HG03175 (cell line): ENCODE results near the gene ACVR2A.

Source experiments
- ATAC-seq: cut with Tn5 transposase; IDR thresholded peaks from one replicate; pipeline ENCODE4 v1.9.1; 2021; ENCODE audit warnings: mild to moderate bottlenecking, moderate library complexity; ENCODE audit not compliant: unreplicated experiment

Gene ACVR2A

DNA sequence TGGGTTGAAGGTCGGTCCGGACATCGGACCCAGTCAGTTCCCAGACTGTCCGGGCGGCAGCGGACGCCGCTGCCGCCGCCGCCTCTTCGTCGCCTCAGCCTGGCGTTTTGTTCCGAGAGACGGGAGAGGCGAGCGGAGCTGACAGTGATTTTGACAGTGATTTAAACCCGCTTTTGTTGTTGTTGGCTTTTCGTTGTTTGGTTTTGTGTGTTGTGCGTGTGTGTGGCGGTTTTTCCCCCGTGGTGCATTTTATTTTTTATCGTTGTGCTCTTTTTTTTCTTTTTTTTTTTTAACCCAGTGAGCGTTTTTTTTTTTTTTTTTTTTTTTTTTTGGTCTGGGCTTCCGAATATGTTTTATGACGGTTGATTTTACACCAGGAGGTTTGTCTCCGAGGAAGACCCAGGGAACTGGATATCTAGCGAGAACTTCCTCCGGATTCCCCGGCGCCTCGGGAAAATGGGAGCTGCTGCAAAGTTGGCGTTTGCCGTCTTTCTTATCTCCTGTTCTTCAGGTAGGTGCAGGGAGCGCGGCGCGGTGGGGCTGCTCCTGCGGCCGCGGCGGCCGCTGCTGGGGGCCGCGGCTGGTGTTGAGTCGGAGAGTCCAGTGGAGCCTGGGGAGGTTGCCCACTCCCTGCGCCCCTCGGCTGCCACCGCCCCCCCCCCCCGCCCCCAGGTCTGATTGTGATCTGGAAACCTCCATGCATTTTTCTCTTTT, at the start of gene ACVR2A:
Gene ACVR2A, plus strand, starts transcription at position 333 of the 714 bp plus-strand sequence. Its CDS starts 124 bp downstream, at position 457.
- ATAC-seq: peak; percentile 31

DNA sequence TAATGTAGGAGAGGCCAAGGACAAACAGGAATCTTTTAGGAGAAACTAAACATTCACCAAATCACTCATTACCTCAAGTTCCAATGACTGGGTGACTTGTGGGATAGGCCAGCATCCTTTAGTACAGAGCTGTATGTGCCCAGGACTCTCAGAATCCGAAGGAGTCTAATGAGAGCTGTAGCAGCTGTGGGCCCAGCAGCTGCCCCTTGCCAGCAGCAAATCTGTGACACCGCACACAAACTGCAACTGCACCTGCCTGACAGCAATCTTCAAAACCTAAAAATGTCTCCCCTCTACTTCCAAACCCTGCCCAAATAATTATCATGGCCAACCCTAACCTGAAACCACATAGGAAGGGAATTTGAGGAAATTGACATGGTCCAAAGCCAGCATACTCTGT, 44.5 kb upstream of the ACVR2A start:
- ATAC-seq: no peak

DNA sequence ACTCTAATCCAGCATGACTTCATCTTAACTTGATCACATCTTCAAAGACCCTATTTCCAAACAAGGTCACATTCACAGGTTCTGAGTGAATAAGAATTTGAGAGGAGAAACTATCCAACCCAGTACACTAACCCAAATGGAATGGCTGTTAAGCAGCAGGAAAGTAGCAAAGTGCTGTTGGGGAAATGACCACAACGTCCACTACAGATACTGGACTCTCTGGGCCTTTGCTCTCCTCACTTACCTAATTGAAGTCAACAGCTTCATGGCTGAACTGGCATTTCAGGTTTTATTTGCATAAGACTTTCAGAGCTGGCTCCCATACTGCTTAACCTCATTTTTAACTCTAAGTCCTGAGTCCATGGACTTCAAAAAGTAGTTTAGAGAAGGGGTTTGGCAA, 38.0 kb upstream of the ACVR2A start:
- ATAC-seq: no peak

DNA sequence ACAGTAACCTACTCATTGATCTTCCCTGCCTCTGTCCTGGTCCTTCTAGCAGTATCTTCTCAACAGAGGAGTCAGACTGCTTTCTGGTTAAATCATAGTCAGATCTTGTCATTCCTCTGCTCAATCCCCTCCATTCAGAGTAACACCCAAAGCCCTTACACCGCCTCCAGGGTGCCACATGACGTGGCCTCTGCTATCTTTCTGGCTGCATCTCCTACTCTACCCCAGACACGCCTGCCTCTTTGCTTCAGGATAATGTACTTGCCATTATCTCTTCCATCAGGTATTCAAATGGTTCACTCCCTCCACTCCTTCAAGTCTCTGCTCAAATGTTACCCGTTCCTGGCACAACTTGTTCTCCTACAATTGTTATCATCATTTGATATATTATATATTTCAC, 36.3 kb upstream of the ACVR2A start:
- ATAC-seq: no peak

DNA sequence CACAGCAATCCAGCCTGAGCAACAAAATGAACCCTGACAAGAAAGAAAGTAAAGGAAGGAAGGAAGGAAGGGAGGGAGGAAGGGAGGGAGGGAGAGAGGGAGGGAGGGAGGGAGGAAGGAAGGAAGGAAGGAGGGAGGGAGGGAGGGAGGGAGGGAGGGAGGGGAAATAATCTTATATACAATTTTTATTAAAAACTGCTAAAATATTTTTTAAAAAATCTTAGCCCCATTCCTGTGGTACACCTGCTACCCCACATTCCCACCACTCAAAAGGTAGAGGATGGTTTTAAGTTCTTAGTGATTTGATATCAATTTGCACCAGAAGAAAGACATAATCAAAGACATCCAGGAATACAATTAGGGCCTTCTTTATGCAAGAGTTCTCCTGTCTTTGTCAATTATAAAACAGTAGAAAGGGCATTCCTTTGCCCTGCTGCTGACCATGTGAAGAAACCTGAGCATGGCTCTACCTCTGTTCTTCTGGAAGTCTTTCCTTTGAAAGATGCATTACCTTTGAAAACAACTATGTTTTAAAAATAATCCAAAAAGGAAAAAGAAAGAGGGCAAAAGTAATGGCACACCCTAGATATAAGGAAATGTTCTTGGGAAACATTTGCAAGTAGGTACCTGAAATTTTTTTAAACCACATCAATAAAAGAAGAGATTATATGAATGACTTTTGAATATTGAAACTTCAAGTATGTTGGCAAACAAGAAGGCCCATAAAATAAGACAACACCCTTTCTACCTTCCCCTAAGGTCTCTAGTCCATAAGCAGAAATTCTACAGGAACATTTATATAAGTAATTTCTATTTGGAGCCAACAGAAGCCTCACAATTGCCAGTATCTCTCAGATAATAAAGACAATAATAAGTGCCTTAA, 33.7 kb upstream of the ACVR2A start:
- no peak for ATAC-seq

DNA sequence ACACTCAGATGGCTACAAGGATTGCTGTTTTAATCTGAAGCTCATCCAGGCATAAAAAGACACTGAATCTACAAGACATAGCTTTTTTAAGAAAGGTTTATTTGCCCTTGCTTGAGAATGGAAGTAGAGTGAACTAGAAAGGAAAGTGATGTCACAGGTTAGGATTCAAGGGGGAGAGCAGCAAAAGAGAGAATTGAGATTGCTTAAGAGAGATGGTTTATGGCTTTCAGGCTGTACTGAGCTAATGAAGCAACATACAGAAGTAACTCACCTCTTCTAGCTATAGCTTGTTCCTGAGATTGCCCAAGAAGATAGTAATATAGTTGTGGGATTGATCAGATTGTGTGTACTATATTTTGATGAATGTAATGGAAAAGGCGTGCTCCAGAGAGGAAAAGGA, 26.1 kb upstream of the ACVR2A start:
- ATAC-seq: no peak

DNA sequence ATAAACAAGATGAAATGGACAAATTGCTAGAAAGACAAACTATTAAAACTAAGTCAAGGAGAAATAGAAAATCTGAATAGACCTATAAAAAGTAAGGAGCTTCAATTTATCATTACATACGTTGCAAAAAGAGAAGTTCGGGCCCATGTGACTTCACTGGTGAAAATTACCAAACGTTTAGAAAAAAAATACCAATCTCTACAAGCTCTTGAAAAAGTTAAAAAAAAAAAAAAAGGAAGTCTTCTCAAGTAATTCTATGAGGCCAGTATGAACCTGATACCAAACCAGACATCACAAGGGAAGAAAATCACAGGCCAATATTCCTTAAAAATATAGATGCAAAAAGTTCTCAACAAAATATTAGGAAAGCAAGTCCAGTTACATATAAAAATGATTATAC, 20.2 kb upstream of the ACVR2A start:
- no peak for ATAC-seq

DNA sequence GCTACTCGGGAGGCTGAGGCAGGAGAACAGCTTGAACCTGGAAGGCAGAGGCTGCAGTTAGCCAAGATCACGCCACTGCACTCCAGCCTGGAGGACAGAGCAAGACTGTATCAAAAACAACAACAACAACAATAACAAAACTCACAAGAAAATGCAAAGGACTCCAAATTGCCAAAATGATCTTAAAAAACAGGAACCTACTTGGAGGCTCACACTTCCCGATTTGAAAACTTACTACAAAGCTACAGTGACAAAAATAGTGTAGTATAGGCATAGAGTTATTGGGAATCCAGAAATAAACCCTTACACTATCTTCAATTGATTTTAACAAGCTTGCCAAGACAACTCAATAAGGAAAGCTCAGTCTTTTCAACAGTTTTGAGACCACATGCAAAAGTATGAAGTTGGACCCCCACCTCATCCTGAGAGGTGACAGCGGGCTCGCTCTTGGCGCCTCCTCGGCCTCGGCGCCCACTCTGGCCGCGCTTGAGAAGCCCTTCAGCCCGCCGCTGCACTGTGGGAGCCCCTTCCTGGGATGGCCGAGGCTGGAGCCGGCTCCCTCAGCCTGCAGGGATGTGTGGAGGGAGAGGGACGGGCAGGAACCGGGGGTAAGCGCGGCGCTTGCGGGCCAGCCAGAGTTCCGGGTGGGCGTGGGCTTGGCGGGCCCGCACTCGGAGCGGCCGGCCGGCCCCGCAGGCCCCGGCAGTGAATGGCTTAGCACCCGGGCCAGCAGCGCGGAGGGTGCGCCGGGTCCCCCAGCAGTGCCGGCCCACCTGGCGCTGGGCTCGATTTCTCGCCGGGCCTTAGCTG, 18.3 kb upstream of the ACVR2A start:
- ATAC-seq: no peak

DNA sequence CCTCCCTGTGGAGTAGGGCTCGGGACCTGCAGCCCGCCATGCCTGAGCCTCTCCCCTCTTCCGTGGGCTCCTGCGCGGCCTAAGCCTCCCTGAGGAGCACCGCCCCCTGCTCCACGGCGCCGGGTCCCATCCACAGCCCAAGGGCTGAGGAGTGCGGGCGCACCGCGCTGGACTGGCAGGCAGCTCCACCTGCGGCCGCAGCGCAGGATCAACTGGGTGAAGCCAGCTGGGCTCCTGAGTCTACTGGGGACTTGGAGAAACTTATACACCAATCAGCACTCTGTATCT, 17.8 kb upstream of the ACVR2A start:
- no peak for ATAC-seq

DNA sequence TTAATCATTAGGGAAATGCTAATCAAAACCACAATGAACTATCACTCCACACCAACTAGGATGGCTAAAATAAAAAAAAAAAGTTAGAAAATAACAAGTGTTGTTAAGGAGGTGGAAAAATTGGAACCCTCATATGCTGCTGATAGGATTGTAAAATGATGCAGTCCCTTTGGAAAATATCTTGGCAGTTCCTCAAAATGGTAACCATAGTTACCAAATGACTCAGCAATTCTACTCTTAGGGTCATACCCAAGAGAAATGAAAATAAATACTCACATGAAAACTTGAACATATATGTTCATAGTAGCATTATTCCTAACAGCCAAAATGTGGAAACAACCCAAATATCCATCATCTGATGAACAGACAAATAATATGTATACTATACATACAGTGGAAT, 15.7 kb upstream of the ACVR2A start:
- no peak for ATAC-seq

DNA sequence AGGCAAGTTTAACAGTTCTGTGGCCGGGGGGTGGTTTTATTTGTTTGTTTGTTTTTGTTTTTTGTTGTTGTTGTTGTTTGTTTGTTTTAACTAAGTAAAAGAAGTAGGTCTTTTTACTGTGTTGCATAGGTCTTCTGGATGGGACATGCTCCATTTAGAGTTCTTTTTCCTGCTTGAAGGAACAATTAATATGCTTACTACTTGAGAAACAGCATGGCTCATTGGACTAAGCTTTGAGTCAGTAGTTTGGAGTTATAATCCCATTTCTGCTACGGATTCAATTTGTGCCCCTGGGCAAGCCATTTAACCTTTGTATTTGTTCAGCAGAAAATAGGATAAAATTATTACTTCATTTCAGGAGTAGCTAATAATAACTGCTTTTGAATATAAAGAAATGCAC, 8.7 kb upstream of the ACVR2A start:
- ATAC-seq: no peak

DNA sequence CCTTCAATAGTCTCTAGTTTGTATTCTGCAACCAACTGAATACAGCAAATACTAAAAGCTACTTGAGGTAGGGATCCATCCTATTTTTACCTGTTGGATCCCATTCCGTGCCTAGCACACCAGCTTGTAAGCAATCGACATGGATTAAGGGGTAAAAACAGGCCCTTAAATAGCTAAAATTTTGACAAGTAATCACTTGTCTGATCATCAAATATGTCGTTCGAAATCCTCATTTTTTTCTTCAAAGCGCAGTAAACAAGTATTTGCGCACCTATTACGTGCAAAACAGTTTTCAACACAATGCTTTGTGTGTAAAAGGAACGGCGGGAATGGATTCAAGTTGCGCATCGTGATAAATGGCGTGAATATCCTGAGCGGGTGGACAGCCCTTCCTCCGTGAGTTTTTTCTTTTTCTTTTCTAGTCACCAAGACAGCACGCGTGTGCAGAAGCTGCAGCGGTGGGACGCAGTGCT, 1.4 kb upstream of the ACVR2A start:
- no peak for ATAC-seq

DNA sequence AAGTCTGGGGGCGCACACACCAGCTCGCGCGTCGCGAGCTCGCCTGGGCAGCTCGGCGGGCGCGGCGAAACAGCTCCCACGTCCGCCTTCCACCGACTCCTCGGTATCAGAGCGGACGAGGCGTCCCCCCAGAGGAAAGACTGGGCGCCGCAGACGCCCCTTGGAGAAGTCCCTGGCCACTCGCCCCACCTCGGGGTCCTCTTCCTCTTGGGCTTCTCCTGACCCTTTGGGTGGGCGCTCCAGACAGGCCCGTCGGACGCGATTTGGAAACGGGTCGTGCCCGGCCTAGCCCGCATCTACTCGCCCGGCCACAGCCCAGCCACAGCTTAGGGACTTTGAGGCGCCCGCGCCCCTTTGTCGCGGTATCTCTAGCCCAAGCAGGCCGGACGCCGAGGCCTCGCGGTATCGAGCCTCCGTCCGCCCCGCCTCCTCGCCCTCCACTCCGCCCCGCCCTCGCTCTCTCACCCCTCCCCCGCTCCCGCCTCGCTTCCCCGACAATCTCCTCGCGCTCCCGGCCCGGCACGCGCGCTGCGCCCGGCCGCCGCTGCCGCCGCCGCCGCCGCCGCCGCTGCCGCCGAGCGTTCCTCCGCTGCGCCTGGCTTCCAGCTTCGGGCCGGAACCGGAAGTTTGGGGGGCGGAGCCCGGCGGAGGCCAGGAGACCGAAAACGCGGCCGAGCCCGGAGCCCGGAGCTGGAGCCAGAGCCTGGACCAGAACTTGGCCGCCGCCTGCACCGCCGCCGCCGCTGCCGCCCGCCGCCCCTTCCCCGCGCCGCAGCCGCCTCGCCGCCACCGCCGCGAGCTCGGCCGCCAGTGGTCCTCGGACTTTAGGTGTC, 749 bp upstream of the ACVR2A start:
- ATAC-seq: peak; percentile 87

DNA sequence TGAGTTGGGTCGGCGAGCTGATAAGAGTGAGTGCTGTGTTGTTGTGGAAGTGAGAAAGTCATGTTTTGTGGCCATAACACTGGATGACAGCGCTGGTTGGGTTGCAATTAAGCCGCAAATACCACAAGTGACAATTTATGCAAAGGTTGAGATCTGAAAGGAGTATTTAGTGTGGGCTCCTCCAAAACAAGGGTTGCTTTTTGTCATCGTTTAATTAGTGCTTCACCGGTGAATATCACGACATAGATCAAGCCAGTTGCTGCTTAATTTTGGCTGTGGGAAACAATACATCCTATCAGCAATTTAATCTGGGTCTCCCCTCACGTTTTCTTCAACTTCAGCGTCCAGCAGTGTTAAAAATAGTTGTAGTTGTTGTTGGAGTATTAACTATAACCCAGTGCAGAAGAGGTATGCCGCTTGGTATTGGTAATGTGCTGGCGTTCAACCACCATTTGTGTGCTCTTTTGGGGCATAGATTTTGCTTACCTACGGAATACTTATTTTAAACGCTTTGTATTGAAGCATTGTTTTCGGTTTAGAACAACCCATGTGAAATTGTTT, 662 bp downstream of the ACVR2A start:
- ATAC-seq: peak; percentile 56

DNA sequence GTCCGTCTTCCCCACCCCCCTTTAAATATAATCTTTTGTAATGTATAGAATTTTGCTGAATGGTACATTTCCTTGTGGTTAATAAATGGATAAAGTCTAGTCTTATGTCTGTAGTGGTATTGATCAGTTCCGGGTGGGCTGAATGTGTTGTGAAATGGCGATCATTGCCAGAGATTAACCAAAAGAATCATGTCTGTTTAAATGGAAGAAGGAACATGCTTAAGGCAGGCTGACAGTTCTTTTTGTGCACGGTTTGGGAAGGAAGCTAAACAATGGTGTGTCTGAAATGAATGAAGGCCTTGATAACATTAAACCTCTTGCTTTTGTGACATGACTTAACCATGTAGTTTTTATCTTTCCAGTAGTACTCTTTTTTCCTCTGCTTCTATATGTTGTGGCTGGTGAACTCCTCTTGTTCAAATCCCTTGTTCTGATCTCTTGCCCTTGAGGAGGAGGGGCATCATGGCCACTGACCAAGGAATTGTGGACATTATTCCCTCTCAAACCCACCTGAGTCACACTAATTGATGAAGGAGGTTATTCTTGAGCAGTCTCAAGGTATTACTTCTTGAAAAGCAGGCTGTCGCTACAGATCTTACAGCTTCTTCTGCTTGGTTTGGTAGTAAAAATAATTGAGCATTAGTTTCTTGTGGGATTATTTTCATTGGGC, 1.7 kb downstream of the ACVR2A start:
- no peak for ATAC-seq

DNA sequence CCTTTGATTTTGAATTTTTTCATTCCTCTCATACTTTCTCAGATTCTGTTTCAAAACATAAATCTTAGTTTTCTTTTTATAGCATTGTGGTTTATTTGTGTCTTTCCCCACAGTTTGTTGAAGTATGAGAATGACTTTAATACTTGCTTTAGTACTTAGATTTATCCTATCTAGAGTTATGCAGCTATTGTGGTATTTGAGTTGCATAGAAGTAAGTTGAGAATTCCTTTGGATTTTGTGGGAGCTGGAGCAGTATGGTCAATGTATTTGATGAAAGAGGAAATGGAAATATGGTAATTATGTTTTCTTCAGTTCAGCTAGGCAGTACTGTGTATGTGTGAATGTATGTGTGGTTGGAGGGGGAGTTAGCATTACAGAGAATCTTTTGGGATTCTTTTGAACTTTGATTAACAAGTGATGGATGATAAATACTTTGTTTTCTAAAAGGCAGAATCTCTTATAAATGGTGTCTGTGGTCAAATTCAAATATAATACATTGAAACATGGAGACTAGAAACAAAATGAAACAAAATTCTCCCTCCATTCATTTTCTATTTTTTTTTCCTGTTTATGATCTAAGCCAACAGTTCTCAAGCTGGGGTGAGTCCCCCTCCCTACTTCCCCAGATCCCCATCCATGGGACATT, 3.0 kb downstream of the ACVR2A start:
- no peak for ATAC-seq

DNA sequence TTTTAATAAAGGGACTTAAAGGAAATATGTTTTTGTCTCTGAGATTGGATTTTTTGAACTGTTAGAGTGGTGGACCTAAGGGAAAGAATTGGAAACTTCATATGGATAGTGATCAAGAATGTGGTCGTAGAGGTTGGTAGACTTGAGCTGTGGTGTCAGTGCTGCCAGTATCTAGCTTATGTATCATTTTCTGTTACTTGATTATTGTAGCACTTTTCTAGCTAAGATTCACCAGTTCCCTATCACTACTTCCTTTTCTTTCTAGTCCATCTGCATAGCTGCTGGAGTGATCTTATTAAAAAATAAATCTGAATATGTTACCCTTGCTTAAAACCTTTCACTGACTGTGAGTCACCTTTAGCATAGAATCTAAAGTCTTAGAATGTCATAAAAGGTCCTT, 6.0 kb downstream of the ACVR2A start:
- no peak for ATAC-seq

DNA sequence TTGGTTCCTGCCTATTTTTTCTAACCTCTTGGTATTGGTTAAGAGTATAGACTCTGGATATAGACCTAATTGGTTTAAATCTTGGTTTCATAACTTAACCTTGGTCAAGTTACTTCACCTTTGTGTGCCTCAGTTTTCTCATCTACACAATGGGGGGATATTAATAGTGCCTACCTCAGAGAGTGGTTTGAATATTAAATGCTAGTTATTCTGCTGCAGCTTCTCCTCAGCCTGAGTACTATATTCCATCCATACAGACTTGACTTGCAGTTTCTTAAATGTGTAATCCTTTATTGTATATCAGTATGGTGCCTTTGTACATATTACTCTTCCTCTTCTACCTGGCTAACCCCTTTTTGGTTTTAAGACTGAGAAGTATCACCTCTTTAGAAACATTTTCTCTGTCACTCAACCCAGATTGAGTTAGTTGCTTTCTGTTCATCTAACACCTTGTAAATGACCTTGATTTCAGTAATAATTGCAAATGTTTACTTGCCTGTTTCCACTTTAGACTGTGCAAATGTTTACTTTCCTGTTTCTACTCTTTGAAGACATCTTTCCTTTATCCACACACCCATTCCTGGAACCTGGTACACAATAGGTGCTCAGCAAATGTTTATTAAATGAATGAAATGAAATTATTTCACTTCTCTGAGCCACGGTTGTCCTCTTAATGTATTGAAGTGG, 6.6 kb downstream of the ACVR2A start:
- ATAC-seq: no peak
